NCI-H526 (cell line): ENCODE data around the gene NCKIPSD.
"Not testable (repeated sequence)": the region's sequence is repeated elsewhere in the genome, so short reads cannot be mapped to it uniquely, and the experiment has no call there.

Source experiments
- DNase-seq, 2 experiments: peaks; one replicate each; lab custom pipeline; 2025; lab: John Stamatoyannopoulos, UW

The NCKIPSD gene

DNA sequence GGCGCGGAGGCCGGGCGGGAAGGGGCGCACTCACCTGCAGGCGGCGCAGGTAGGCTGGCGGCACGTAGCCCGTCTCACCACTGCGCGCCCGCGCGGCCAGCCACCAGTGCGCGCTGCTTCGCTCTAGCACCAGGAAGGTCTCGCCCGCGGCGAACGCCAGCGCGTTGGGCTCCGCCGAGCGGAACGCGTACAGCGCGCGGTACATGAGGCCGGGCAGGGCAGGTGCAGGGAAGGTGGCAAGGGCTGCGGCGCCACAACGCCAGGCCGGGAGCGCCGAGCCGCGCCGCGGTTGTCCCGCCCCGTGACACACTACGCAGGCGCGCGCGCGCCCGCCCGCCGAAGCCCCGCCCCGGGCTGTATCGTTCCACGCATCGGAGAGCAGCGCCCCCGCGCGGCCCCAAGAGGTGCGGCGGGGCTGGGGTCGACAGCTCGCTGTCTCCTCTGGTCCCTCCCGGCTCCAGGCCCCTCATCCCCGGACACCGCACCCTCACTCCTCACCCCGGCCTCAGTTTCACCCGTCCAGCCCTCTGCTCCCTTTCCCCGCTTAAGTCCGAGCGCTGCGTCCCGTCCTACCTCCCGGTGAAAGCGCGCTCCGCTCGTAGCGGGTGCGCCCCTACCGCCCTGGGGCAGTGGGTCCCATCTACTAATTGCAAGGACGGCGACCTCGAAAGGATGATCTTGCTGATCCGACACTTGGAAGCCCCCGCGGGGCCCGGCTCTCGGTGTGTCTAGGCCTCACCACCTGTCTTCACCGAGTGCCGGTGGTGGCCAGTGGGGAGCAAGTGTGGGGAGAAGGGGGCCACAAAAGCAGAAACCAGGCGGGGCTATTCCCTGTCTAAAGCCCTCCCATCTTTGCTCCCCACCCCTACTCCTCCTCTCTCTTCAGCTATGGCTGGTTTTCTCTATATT, at the start of gene NCKIPSD:
TSS of gene NCKIPSD (minus strand) at position 313 of the 909 bp plus-strand sequence. CDS start at position 205, 108 bp downstream.
- DNase-seq: peak; percentile 59 to 95

DNA sequence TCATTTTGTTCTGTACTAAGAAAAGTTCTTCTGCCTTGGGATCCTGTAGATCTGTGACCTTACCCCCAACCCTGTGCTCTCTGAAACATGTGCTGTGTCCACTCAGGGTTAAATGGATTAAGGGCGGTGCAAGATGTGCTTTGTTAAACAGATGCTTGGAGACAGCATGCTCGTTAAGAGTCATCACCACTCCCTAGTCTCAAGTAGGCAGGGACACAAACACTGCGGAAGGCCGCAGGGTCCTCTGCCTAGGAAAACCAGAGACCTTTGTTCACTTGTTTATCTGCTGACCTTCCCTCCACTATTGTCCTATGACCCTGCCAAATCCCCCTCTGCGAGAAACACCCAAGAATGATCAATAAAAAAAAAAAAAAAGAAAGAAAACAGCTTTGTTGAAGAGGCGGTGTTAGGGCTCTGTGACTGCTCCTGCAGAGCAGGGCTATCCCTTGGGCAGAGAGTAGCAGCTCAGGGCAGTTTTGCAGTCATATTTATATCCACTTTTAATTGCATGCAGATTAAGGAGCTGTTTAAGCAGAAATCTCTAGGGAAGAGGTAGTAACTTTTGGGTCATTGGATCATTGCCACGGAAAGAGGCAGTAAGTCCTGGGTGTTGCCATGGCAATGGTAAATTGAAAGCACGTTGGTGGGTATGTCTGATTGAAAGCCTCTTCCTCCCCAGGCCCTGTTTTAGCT, 49.5 kb upstream of the NCKIPSD start:
- DNase-seq: not testable (repeated sequence)

DNA sequence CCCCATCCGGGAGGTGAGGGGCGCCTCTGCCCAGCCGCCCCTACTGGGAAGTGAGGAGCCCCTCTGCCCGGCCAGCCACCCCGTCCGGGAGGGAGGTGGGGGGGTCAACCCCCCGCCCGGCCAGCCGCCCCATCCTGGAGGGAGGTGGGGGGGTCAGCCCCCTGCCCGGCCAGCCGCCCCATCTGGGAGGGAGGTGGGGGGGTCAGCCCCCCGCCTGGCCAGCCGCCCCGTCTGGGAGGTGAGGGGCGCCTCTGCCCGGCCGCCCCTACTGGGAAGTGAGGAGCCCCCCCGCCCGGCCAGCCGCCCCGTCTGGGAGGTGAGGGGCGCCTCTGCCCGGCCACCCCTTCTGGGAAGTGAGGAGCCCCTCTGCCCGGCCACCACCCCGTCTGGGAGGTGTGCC, 48.8 kb upstream of the NCKIPSD start:
- not testable (repeated sequence) for DNase-seq

DNA sequence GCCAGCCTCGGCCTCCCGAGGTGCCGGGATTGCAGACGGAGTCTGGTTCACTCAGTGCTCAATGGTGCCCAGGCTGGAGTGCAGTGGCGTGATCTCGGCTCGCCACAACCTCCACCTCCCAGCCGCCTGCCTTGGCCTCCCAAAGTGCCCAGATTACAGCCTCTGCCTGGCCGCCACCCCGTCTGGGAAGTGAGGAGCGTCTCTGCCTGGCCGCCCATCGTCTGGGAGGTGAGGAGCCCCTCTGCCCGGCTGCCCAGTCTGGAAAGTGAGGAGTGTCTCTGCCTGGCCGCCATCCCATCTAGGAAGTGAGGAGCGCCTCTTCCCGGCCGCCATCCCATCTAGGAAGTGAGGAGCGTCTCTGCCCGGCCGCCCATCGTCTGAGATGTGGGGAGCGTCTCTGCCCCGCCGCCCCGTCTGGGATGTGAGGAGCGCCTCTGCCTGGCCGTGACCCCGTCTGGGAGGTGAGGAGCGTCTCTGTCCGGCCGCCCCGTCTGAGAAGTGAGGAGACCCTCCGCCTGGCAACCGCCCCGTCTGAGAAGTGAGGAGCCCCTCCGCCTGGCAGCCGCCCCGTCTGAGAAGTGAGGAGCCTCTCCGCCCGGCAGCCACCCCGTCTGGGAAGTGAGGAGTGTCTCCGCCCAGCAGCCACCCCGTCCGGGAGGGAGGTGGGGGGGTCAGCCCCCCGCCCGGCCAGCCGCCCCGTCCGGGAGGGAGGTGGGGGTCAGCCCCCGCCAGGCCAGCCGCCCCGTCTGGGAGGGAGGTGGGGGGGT, 48.2 kb upstream of the NCKIPSD start:
- not testable (repeated sequence) for DNase-seq

DNA sequence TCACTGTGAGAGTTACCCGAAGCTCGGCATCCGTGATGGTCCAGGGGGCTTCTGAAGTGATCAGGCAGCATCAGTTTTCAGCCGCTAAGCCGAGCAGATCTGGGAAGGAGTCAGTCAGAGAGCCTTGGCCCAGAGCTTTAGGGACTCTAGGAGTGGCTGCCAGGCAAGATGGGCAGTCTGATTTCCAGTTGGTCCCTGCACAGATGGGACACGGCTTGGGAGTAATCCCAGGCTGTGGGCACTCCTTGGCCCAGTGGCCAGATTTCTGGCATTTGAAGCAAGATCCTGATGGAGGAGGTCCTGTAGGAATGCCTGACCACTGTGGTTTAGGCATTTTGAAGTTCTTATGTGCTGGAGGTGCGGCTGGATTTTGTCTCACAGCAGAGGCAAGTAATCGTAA, 41.8 kb upstream of the NCKIPSD start:
- DNase-seq: no peak

DNA sequence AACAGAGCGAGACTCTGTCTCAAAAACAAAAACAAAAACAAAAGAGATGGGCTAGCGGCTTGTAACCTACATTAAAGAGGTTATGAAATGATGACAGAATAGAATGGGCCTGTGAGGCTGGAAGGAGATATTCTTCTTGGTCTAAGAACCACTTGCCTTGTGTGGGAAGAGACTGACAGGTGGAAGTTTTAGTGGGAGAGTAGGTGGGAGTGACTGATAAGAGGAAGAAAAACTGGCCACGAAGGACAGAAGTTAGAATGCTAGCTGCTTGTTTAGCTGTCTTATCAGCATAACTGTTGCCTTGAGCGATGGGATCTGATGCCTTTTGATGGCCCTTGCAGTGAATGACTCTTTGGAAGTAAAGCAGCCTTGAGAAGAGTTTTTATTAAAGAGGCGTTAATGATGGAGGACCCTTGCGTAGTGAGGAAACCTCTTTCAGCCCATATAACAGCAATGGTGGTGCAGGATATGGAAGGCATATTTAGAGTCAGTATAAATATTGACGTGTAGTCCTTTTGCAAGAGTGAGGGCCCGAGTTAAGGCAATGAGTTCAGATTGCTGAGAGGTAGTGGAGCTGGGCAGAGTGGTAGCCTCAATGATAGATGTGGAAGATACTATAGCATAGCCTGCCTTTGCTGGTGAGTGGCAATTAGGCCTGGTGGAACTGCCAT, 39.6 kb upstream of the NCKIPSD start:
- DNase-seq: not testable (repeated sequence)

DNA sequence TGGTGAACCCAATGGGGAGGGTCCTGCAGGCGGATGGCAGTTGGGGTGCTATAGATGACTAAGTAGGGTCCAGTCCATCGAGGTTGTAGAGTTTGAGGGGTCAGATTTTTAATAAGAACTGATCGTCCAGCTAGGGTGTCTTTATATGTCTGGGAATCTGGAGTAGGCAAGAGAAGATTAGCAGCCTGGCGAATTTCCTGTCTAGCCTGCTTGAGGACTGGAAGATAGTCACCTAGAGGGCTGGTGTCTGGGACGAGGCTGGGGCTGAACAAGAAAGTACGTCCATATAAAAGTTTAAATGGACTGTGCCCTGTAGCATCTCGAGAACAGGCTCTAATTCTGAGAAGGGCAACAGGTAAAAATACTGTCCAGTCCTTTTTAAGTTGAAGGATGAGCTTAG, 38.0 kb upstream of the NCKIPSD start:
- no peak for DNase-seq

DNA sequence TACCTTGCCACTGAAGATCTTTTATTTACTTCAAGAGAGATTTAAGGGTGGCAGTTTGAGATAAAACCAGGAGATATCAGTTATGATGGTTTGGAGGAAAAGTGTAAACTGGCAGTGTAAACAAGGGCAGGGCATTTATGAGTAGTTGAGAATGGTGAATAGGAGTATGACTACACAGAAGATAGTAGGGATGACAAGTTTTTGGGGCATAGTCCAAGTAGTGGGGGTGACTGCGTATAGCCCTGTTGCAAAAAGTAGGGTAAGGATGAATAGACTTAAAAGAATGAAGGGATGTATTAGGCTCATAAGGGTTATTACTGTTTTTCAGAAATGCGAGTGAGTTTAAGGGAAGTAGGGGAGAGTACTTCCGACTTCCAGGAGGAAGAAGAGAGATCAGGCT, 37.6 kb upstream of the NCKIPSD start:
- DNase-seq: not testable (repeated sequence)

DNA sequence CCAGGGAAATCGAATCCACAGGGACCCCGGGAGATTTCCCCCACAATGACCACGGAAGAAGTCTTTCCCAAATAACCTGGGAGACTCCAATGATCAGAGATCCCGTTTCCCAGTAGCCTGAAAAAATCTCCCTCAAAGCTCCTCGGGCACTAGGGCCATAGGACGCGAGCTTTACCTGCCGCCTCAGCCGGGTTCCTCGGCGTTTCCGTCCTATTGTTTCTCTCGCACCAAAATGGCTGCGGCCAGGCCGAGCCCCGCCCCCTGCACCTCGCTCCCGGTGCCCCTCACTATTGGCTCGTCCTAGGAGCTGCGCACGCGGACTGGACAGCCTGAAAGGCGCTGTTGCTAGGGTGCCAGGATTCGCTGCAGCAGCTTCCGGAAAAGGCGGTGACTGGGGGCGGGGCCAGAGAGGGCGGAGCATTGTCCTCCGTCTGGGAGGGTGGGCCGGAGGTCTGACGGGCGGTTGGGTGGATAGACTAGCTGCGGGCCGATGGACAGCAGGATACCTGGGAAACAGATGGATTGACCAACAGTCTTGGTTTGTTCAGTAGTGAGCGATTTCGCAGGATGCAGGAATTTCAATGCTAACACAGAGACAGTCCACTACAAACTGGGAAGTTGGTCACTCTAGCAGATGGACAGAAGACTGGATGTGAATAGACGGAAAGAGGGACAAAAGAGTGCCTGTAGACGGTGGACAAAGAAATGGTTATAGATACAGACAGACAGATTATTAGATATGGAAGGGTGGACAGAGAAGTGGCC, 31.4 kb upstream of the NCKIPSD start, which contains the start of gene IP6K2:
TSS of gene IP6K2 (minus strand) at position 240 of the 765 bp plus-strand sequence. CDS start 21,930 bp downstream, outside the sequence.
- DNase-seq: peak; percentile 95 to 99

DNA sequence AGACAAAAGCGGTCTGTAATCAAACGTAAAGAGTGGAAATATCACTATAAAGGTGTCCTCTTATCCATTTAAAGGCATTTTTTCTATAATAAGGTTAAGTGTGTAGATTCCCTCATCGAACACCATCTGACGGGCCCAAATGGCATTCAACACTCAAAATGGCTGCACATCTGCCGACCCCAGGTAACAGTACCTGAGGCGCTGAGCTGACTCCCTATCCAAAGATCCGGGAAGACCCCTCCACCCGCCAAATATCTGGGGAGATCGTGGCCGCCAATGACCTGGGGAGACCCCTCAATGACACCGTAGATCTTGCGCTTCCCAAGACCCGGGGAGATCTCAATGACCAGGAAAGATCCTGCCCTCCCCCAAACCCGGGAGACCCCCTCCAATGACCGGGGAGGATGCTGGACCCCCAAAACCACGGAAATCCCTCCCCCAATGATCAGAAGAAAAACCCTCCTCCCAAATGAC, 30.8 kb upstream of the NCKIPSD start:
- DNase-seq: peak; percentile 12 to 51

DNA sequence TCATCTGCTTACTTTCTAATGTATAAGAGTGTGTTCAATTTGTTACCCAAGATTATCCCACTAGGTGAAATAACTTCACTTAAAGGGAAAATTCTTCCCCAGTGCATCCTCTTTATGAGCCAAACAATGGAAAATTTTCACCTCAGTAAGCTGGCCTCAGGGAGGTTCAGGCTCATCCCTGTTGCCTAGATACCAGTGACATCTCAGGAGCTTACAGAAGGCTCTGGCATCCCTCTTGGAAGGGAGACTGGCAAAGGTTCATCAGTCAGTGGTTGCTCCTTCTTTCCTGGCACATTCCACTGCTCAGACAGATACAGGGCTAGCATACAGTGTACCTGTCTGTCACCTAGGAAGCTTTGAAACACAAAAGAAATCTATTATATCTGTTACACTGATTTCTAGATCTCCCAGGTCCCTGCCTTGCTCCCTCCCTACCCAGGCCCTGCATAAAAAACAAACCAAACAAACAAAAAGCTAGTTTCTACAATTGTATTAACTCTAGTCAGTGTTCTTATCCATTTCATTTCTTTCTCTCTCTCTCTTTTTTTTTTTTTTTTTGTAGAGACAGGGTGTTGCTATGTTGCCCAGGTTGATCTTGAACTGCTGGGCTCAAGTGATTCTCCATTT, 29.6 kb upstream of the NCKIPSD start:
- DNase-seq: peak in 1 of 2 experiments; percentile 19

DNA sequence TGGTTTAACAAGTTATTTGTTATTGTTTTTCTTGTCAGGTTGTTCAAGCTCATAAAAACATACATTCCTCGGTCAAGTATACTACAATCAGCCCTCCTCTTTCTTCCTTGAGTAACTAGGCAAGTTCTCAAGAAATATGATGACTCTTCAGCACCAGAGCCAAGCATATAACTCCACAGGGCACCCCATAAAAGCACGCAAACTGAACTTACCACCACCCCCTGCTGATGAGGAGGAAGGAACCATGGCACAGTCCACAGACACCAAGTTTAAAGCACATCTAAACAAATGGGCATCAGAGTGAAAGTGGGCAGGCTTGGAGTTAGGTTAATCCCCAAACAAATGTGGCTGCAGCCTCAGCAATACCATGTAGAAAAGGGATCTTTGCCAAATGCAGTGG, 26.0 kb upstream of the NCKIPSD start:
- no peak for DNase-seq

DNA sequence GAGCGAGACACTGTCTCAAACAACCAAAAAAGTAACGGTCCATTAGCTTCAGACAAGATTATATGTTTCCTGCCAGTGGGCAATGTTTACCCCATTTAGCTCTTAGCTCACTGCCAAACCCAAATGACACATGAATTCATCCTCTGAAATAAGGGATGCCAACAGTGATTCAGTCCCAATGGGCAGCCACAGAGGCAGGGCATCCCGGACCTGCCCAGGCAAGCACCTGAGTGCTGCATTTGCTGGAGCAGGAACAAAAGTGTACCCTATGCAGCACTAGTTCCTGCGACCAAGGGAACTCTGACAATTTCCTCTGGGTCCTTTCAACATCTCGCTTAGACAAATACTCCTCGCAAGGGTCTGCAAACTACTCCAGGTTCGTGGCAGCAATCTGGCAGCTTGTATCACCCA, 23.3 kb upstream of the NCKIPSD start:
- no peak for DNase-seq

DNA sequence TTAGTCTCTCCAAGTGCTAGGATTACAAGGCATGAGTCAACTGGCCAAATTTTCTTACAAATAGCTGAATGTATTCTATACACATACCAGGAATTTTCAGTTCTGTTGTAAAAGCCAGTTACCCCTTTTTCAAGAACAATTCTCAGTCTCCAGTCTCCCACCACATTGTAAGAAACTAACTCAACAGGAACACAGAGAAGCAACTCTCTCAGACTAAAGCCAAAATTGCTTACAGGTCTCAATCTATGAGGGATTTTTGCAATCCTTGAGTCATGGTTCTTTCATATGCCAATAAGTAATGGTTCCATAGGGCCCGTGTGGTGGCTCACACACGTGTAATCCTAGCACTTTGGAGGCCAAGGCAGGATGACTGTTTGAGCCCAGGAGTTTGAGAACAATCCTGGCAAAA, 22.8 kb upstream of the NCKIPSD start:
- no peak for DNase-seq

DNA sequence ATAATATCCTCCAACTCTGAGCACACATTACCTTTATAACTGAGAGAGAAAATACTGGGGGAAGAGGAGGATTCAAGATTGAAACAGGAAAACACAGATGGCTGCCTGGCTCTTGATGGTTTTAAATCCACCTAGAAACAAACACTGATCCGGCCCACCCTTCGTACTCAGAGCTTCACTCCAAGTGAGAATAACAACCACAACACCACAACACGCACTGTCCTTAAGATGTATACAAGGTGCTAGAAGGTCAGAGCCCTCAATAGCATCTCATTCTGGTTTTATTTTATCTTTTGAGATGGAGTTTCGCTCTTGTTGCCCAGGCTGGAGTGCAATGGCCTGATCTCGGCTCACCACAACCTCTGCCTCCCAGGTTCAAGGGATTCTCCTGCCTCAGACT, 21.4 kb upstream of the NCKIPSD start:
- no peak for DNase-seq

DNA sequence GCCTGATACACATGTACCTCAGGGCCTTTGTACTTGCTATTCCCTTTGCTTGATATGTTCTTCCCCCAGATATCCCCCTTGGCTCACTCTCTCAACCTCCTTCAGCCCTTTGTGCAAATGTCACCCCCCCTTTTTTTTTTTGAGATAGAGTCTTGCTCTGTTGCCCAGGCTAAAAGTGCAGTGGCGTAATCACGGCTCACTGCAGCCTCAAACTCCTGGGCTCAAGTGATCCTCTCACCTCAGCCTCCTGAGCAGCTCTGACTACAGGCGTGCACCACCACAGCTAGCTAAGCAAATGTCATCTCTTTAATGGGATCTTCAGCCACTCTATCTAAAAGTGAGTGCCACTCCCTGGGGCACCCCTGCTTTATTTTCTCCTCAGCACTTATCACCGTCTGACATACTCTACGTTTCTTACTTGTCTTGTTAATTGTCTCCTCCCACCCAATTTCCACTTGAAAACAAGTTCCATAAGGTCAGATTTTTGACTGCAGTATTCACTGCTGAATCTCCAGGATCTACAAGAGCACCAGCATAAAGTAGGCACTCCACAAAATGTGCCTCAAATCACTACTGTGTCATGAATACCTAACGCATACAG, 16.7 kb upstream of the NCKIPSD start:
- no peak for DNase-seq

DNA sequence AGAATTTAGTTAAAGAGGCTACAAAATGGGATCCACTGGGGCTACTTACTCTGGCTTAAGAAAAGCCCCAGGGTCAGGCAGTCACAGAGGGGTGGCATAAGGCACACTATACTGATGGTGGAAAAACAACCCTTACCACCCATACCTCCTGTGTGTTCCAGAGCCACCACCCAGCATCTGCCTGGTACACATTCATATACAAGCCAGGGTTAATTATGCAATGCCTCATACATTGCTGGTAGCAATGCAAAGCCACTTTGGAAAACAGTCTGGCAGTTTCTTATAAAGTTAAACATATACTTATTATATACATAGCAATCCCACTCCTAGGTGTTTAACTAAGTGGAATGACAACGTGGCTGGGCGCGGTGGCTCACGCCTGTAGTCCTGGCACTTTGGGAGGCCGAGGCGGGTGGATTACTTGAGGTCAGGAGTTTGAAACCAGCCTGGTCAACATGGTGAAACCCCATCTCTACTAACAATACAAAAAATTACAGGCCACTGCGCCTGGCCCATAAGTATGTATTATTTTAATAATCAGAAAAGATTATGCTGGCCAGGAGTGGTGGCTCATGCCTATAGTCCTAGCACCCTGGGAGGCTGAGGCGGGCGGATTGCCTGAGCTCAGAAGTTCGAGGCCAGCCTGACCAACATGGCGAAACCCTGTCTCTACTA, 15.2 kb upstream of the NCKIPSD start:
- no peak for DNase-seq

DNA sequence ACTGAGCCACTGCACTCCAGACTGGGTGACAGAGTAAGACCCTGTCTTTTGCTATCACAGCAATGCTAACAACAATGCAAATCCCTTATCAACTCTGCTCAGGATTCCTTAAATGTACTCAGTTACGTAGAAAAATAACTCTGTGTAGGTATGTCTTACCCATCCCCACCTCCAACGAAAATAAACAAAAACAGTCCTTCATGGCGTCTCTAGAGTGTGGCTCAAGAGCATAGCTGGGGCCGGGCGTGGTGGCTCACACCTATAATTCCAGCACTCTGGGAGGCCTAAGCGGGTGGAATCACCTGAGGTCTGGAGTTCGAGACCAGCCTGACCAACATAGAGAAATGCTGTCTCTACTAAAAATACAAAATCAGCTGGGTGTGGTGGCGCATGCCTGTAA, 13.2 kb upstream of the NCKIPSD start:
- no peak for DNase-seq

DNA sequence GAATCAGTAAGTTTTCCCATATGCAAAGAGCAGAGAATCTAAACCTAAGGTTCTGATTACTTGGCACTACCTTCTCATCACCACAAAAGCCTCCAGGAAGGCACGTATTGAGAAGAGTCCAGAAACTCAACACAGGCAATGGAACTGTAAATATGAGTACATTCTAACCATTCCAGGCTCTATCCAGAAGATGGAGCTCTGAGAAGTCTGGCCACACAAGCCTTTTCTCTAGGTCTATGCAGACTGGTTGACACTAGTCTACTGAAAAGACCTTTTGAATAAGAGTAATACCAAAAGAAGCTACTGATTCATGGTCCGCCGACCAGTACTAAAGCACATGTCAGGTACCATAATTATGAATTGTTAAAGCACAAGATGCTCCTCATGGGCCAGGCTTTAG, 12.2 kb upstream of the NCKIPSD start:
- no peak for DNase-seq
